BE2C (cell line): ENCODE results near the gene HSF5.
A peak's percentile ranks its signal among the peaks of the same experiment; 100 is the strongest.

ENCODE experiments used
- DNase-seq: peaks from one replicate; pipeline ENCODE4 v3.0.0-alpha.2; 2020
- H3K27me3 ChIP-seq: fragments of 250-450 bp; sonication (Bioruptor Pico); 2 replicates; pipeline ENCODE4 v1.5.1; 2020; ENCODE audit warnings: mild to moderate bottlenecking
- H3K36me3 ChIP-seq: fragments of 250-450 bp; sonication (Bioruptor Pico); 2 replicates; pipeline ENCODE4 v1.5.1; 2020; ENCODE audit warnings: mild to moderate bottlenecking
- H3K4me1 ChIP-seq: fragments of 250-450 bp; sonication (Bioruptor Pico); 2 replicates; pipeline ENCODE4 v1.5.1; 2020
- H3K4me3 ChIP-seq: 2 replicates; pipeline ENCODE4 v1.5.1; 2011; ENCODE audit warnings: low read depth, low read length
- H3K9me3 ChIP-seq: fragments of 250-450 bp; sonication (Bioruptor Pico); 2 replicates; pipeline ENCODE4 v1.5.1; 2020
- TF ChIP-seq, protein P1 (sequence below): IDR thresholded peaks from 2 replicates; pipeline ENCODE4 v1.5.1; 2012; ENCODE audit warnings: mild to moderate bottlenecking, low read depth, low read length

Gene HSF5

GRCh38 chr17:58432806-58433573 lies 55.2 kb downstream of the HSF5 start:
- H3K9me3 ChIP-seq, result no peaks in the 10 kb centered on the region
- no peaks in the 10 kb centered on the region for H3K4me1 ChIP-seq
- no peak for DNase-seq
- TF ChIP-seq, protein P1, sequence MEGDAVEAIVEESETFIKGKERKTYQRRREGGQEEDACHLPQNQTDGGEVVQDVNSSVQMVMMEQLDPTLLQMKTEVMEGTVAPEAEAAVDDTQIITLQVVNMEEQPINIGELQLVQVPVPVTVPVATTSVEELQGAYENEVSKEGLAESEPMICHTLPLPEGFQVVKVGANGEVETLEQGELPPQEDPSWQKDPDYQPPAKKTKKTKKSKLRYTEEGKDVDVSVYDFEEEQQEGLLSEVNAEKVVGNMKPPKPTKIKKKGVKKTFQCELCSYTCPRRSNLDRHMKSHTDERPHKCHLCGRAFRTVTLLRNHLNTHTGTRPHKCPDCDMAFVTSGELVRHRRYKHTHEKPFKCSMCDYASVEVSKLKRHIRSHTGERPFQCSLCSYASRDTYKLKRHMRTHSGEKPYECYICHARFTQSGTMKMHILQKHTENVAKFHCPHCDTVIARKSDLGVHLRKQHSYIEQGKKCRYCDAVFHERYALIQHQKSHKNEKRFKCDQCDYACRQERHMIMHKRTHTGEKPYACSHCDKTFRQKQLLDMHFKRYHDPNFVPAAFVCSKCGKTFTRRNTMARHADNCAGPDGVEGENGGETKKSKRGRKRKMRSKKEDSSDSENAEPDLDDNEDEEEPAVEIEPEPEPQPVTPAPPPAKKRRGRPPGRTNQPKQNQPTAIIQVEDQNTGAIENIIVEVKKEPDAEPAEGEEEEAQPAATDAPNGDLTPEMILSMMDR, result no peak
- peaks cover 46% of the 10 kb centered on the region for H3K27me3 ChIP-seq
- no peaks in the 10 kb centered on the region for H3K36me3 ChIP-seq
- H3K4me3 ChIP-seq, result no peak overlapping the region

- TF ChIP-seq, protein P1, result no peak
- H3K36me3 ChIP-seq, result no peaks in the 10 kb centered on the region
- H3K27me3 ChIP-seq, result peaks cover 56% of the 10 kb centered on the region
- H3K4me3 ChIP-seq, result no peak overlapping the region
- DNase-seq, result no peak
- no peaks in the 10 kb centered on the region for H3K4me1 ChIP-seq
- no peaks in the 10 kb centered on the region for H3K9me3 ChIP-seq
Measured at GRCh38 chr17:58427807-58428206, 60.4 kb downstream of the HSF5 start.

DNA sequence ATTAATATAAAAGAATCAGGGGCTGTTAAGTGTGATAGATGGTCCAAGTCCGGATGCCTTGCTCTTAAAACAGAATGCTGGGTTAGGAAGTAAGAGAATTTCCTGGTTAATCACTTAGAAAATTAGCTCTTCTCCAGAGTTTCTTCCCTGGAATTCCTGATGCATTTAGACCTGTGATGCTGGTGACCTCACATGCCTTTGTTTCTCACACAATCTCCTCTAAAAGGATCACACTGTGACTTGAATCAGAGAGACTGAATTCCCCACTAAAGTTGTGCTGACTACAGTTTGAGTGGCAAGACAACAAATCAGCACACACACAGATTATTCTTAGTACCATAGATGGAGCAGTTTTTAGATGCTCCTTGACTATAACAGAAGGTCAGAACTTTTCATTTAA lies 66.5 kb downstream of the HSF5 start:
- H3K27me3 ChIP-seq, result peaks cover 78% of the 10 kb centered on the region
- no peaks in the 10 kb centered on the region for H3K36me3 ChIP-seq
- no peak for DNase-seq
- TF ChIP-seq, protein P1, result no peak
- H3K4me3 ChIP-seq, result no peak overlapping the region
- H3K4me1 ChIP-seq, result no peaks in the 10 kb centered on the region
- H3K9me3 ChIP-seq, result no peaks in the 10 kb centered on the region

DNA sequence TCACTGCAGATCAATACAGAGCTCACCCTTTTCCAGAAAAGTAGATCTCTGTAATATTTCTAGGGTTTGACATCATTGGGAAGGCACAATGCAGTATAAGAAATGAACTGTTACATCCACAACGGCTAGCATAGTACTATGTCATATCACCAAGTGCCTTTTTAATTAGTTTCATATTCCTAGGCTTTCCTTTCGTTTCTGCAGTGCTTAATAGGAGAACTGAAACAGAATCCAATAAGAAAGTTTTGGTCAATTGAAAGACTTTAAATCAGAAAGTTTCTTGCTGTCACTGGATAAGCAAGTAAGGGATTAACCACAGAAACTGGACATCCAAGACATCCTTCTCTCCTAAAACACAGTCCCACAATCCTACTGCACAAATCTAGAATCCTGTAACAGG lies 67.4 kb downstream of the HSF5 start:
- Histone ChIP-seq H3K27me3 (peaks cover 85% of the 10 kb centered on the region), H3K4me1 (no peaks in the 10 kb centered on the region), H3K36me3 (no peaks in the 10 kb centered on the region), H3K4me3 (no peak overlapping the region), H3K9me3 (no peaks in the 10 kb centered on the region)
- no peak for DNase-seq
- TF ChIP-seq, protein P1, result no peak

- TF ChIP-seq, protein P1, result peak; percentile 95
- H3K27me3 ChIP-seq, result peaks cover 92% of the 10 kb centered on the region
- H3K9me3 ChIP-seq, result no peaks in the 10 kb centered on the region
- no peaks in the 10 kb centered on the region for H3K36me3 ChIP-seq
- no peaks in the 10 kb centered on the region for H3K4me1 ChIP-seq
- H3K4me3 ChIP-seq, result no peak within 1 kb of the TSS
- peak; percentile 77 for DNase-seq
Measured at GRCh38 chr17:58417300-58418092, 70.7 kb downstream of the HSF5 start, which contains the start of gene RNF43. Gene RNF43, minus strand, starts transcription at chr17:58417534. Its CDS starts 1,957 bp downstream, at chr17:58415577.

DNA sequence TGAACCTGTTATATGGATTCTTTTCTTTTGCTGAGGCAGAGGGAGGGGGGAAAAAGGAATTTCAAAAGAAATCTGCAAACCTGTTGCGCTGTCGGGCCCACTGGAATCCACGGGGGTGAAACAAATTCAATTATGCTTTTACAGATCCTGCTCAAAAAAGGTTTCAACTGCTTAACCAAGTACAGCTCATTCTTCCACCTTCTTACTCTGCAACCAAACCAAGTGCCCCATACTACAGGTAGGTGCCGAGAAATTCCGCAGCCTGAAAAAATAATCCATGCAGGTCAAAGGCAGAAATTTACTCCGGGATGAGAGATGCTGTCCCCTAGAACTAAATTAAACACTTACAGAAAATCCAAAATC lies 71.3 kb downstream of the HSF5 start:
- Histone ChIP-seq H3K27me3 (peaks cover 92% of the 10 kb centered on the region), H3K36me3 (no peaks in the 10 kb centered on the region), H3K4me1 (no peaks in the 10 kb centered on the region), H3K9me3 (no peaks in the 10 kb centered on the region), H3K4me3 (no peak overlapping the region)
- TF ChIP-seq, protein P1, result no peak
- DNase-seq, result no peak
